Activated CD8-positive, alpha-beta T cell treated with anti-CD3 and anti-CD28 coated beads for 36 hours (primary cell): ENCODE results near the gene RNF213. TPM values are rescaled to one million over a fixed set of nuclear protein-coding genes. Genes with fewer than 3 reads are reported as not detected.
A peak's percentile ranks its signal among the peaks of the same experiment; 100 is the strongest.

Experiments used
- ATAC-seq: fragments of 200-7000 bp; cut with Tn5 transposase; one replicate; pipeline ENCODE4 v1.10.0; 2021; ENCODE audit warnings: mild to moderate bottlenecking, moderate library complexity
- CTCF ChIA-PET: fragments of 350-600 bp; sonication (Branson Sonifier 250); formaldehyde crosslinking; loops from one replicate; lab custom pipeline; 2021; ENCODE audit warnings: antibody characterized with exemption; lab: Charles Lee
- POLR2A ChIA-PET: fragments of 350-600 bp; sonication (Branson Sonifier 250); formaldehyde crosslinking; loops from one replicate; lab custom pipeline; 2021; ENCODE audit warnings: antibody characterized with exemption; lab: Charles Lee
- DNase-seq: peaks from one replicate; pipeline ENCODE4 v3.0.0-alpha.2; 2020
- H3K27ac Mint-ChIP-seq: one replicate; pipeline ENCODE4 v1.8.0; 2021; ENCODE audit warnings: mild to moderate bottlenecking, mixed read lengths
- H3K27me3 Mint-ChIP-seq: one replicate; pipeline ENCODE4 v1.8.0; 2021; ENCODE audit warnings: mixed read lengths
- H3K36me3 Mint-ChIP-seq: one replicate; pipeline ENCODE4 v1.8.0; 2021; ENCODE audit warnings: low read depth, mixed read lengths
- H3K4me1 Mint-ChIP-seq: one replicate; pipeline ENCODE4 v1.8.0; 2021; ENCODE audit warnings: low read depth, mixed read lengths
- H3K4me3 Mint-ChIP-seq: one replicate; pipeline ENCODE4 v1.8.0; 2021; ENCODE audit warnings: mild to moderate bottlenecking, moderate library complexity, mixed read lengths
- H3K9me3 Mint-ChIP-seq: one replicate; pipeline ENCODE4 v1.8.0; 2021; ENCODE audit warnings: mixed read lengths
- CTCF ChIP-seq: fragments of 200-600 bp; IDR thresholded peaks from one replicate; pipeline ENCODE4 v1.8.0; 2022; ENCODE audit warnings: antibody characterized with exemption, mild to moderate bottlenecking
- intact Hi-C: fragments of 100-400 bp; cut with micrococcal nuclease; formaldehyde crosslinking; loops from one replicate; pipeline ENCODE4 v1.10.0; 2022
- total RNA-seq, 2 experiments: library from RNA; stranded (reverse); gene quantifications; one replicate each; pipeline ENCODE4 v1.2.3, GENCODE V29; 2021

Gene RNF213
- total RNA-seq, 2 experiments from 2014 or later, result 131 to 142 TPM

GRCh38 chr17:80287038-80287437 lies 26.4 kb downstream of the RNF213 start:
- Mint-ChIP-seq H3K4me1 (peaks cover 20% of the 10 kb centered on the region), H3K4me3 (no peak overlapping the region), H3K36me3 (peaks cover 27% of the 10 kb centered on the region), H3K27ac (peak overlapping the region; percentile 46), H3K27me3 (no peaks in the 10 kb centered on the region), H3K9me3 (no peaks in the 10 kb centered on the region)
- ATAC-seq (no peak), DNase-seq (no peak)
- ChIA-PET POLR2A (interaction anchor here (1.0 to 2.1 kb wide), 2 partner anchors 9 to 23 kb away, joined by 3 to 7 read pairs; no protein-coding TSS in a partner anchor), CTCF (interaction anchor here (0.6 kb wide), 1 partner anchor 55 kb away, joined by 3 read pairs; no protein-coding TSS in a partner anchor)
- intact Hi-C loops, result no loop called here
- no peak for TF ChIP-seq CTCF

DNA sequence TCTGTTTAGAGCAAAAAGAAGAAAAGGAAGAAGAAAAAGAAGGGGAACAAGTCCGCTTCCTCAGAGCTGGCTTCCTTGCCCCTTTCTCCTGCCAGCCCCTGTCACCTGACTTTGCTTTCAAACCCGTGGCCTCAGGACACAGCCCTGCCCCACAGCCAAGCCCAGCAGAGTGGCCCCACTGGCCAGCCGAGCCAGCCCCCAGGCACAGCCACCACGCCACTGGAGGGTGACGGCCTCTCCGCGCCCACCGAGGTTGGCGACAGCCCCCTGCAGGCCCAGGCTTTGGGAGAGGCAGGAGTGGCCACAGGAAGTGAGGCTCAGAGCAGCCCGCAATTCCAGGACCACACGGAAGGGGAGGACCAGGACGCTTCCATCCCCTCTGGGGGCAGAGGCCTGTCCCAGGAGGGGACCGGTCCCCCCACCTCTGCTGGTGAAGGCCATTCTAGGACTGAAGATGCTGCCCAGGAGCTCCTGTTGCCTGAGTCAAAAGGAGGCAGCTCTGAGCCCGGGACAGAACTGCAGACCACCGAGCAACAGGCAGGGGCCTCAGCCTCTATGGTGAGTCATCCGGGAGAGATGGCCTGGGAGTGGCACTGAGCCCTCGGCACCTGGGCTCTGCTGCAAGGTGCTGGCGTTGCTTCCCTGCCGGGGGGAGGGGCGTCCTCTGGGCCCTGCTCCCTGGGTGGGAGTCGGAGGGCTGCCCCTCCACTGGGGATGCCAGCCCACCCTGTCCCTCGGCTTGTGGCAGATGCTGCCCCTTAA lies 27.3 kb downstream of the RNF213 start:
- Mint-ChIP-seq H3K36me3 (peaks cover 29% of the 10 kb centered on the region), H3K4me1 (peaks cover 17% of the 10 kb centered on the region), H3K27ac (peak overlapping the region; percentile 78), H3K4me3 (no peak overlapping the region), H3K9me3 (no peaks in the 10 kb centered on the region), H3K27me3 (no peaks in the 10 kb centered on the region)
- intact Hi-C loops, result no loop called here
- TF ChIP-seq CTCF, result no peak
- DNase-seq (no peak), ATAC-seq (no peak)
- ChIA-PET POLR2A (interaction anchor here (0.6 to 2.1 kb wide), 2 partner anchors 10 to 22 kb away, joined by 3 to 7 read pairs; no protein-coding TSS in a partner anchor), CTCF (interaction anchor here (0.6 kb wide), 1 partner anchor 54 kb away, joined by 3 read pairs; no protein-coding TSS in a partner anchor)

DNA sequence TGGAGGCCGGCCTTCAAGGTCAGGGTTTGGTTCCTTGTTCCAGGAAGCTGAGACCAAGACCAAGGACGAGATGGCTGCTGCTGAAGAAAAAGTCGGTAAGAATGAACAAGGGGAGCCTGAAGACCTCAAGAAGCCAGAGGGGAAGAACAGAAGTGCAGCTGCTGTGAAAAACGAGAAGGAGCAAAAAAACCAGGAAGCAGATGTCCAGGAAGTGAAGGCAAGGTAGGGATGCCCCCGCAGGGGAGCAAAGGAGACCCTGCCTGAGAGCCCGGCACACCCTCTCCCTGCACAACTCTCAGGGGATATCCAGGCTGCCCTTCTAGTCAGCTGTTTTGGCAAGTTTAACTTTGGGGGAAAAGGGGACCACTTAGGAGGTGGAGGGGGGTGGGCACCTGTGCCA lies 29.0 kb downstream of the RNF213 start:
- POLR2A ChIA-PET, result interaction anchor here (1.1 kb wide), 1 partner anchor 24 kb away, joined by 3 read pairs; no protein-coding TSS in a partner anchor

GRCh38 chr17:80290156-80290555 lies 29.5 kb downstream of the RNF213 start:
- Mint-ChIP-seq H3K9me3 (no peaks in the 10 kb centered on the region), H3K4me3 (no peak overlapping the region), H3K36me3 (peaks cover 36% of the 10 kb centered on the region), H3K27ac (peak overlapping the region; percentile 34), H3K27me3 (no peaks in the 10 kb centered on the region), H3K4me1 (peaks cover 8% of the 10 kb centered on the region)
- no peak for TF ChIP-seq CTCF
- DNase-seq (no peak), ATAC-seq (no peak)
- POLR2A ChIA-PET, result no interaction called here
- intact Hi-C loops, result no loop called here
- CTCF ChIA-PET, result no interaction called here

More for the DNA sequence above, 29.0 kb downstream of the RNF213 start:
- Mint-ChIP-seq H3K4me3 (no peak overlapping the region), H3K36me3 (peaks cover 33% of the 10 kb centered on the region), H3K4me1 (peaks cover 10% of the 10 kb centered on the region), H3K27ac (peak overlapping the region; percentile 44), H3K27me3 (no peaks in the 10 kb centered on the region), H3K9me3 (no peaks in the 10 kb centered on the region)
- TF ChIP-seq CTCF, result no peak
- intact Hi-C loops, result no loop called here
- CTCF ChIA-PET, result no interaction called here
- ATAC-seq (no peak), DNase-seq (no peak)

GRCh38 chr17:80291260-80291659 lies 30.6 kb downstream of the RNF213 start:
- intact Hi-C loops, result no loop called here
- Mint-ChIP-seq H3K4me1 (peaks cover 12% of the 10 kb centered on the region), H3K9me3 (no peaks in the 10 kb centered on the region), H3K27ac (no peak overlapping the region), H3K27me3 (no peaks in the 10 kb centered on the region), H3K4me3 (no peak overlapping the region), H3K36me3 (peaks cover 44% of the 10 kb centered on the region)
- ChIA-PET CTCF (no interaction called here), POLR2A (interaction anchor here (1.0 kb wide), 1 partner anchor 60 kb away, joined by 3 read pairs; no protein-coding TSS in a partner anchor)
- TF ChIP-seq CTCF, result no peak
- DNase-seq, result no peak
- no peak for ATAC-seq
